Adrenal gland (tissue), 12 donors: Measurements from ENCODE around the gene EPHB1. TPM values are rescaled to one million over a fixed set of nuclear protein-coding genes. Genes with fewer than 3 reads are reported as not detected.
A peak's percentile ranks its signal among the peaks of the same experiment; 100 is the strongest.

ENCODE experiments used
- DNase-seq, 7 donors: peaks; one replicate each; pipeline ENCODE4 v3.0.0-alpha.2; 2019 to 2020
- H3K27ac ChIP-seq, 5 donors: fragments of 200-600 bp; sonication (generic) in 4 of 5; 1 replicate in 3 of 5; 2 replicates in 2 of 5; pipeline versions ENCODE4 v1.5.1 to v1.8.0; 2016 to 2020; ENCODE audit warnings: mild to moderate bottlenecking in 1 of 5
- H3K27me3 ChIP-seq: fragments of 200-600 bp; 2 replicates; pipeline ENCODE4 v1.8.0; 2021
- H3K36me3 ChIP-seq, 2 donors: fragments of 200-600 bp; replicated peaks in 1 of 2; 1 replicate in 1 of 2; 2 replicates in 1 of 2; pipeline versions ENCODE4 v1.5.1 to v1.8.0; 2018 to 2022
- H3K4me1 ChIP-seq, 2 donors: fragments of 200-600 bp; replicated peaks in 1 of 2; 1 replicate in 1 of 2; 2 replicates in 1 of 2; pipeline versions ENCODE4 v1.5.1 to v1.8.0; 2018 to 2021
- H3K4me3 ChIP-seq, 4 donors: fragments of 200-600 bp; sonication (generic) in 3 of 4; one replicate each; pipeline ENCODE4 v1.5.1; 2016 to 2018
- H3K9me3 ChIP-seq, 3 donors: fragments of 200-600 bp; sonication (generic) in 1 of 3; replicated peaks in 1 of 3; 1 replicate in 2 of 3; 2 replicates in 1 of 3; pipeline versions ENCODE4 v1.5.1 to v1.8.0; 2016 to 2021
- CTCF ChIP-seq, 6 experiments: fragments of 450-650 bp in 4 of 6; fragments of 200-600 bp in 2 of 6; sonication (generic) in 1 of 6; IDR thresholded peaks; 1 replicate in 5 of 6; 2 replicates in 1 of 6; pipeline versions ENCODE4 v1.5.1 to v1.8.0; 2016 to 2021; ENCODE audit warnings: antibody characterized with exemption in 6 of 6, mild to moderate bottlenecking in 2 of 6, moderate library complexity in 1 of 6
- POLR2A ChIP-seq, 2 donors: fragments of 450-650 bp; IDR thresholded peaks; one replicate each; pipeline ENCODE4 v1.6.1; 2017; ENCODE audit warnings: antibody characterized with exemption in 2 of 2, mild to moderate bottlenecking in 2 of 2, moderate library complexity in 1 of 2
- WGBS, 4 donors: extraction: QIAGEN DNeasy Blood & Tissue Kit in 2 of 4; methylation state at CpG; one replicate each; pipeline versions ENCODE4 v1.1.5 to v1.1.7; 2013 to 2017; 5-methylcytosine and 5-hydroxymethylcytosine counted together
- intact Hi-C, 2 donors: fragments of 100-400 bp; cut with DNase I; formaldehyde crosslinking; loops; one replicate each; pipeline versions ENCODE4 v1.14.1 to v1.15.0; 2022 to 2023
- polyA plus RNA-seq, 3 donors: library from polyadenylated mRNA; stranded (reverse); fragments of 200-250 nt in 2 of 3; fragments of 350-450 nt in 1 of 3; fragmentation: Illumina TruSeq in 1 of 3; extraction: RNeasy Lipid Tissue Mini Kit (QIAGEN cat#74804) in 1 of 3; gene quantifications; one replicate each; pipeline ENCODE4 v1.2.3, GENCODE V29; 2013 to 2014
- total RNA-seq, 9 donors: library from RNA; depleted of rRNA in 4 of 9; stranded (reverse); fragments of >200 nt in 4 of 9; fragments of 120-200 nt in 1 of 9; fragmentation: NEBNext Ultra II Directional in 1 of 9; extraction: Animal tissue kit (Norgen Biotek cat#: 25700) in 1 of 9; gene quantifications; one replicate each; pipeline versions ENCODE4 v1.1.0 to v1.2.4, GENCODE V29; 2013 to 2023
- donor health status: healthy with polysubstance abuse.
- donor health status: Bipolar disorder and iron deficiency.
- donor health status: DM: yes; HTN: yes; CAD: no.
- donor health status: DM: no; HTN: no; CAD: no.
- donor health status: DM: no; HTN: no; CAD: no.
- donor health status: DM: yes; HTN: yes; CAD: no.

Gene EPHB1
- total and polyA plus RNA-seq, 12 donors: 0.10 to 3.4 (median 0.98) TPM

- intact Hi-C loops: no loop called here
- no peak for DNase-seq
- no peaks in the 10 kb centered on the region for H3K9me3 ChIP-seq
- no peaks in the 10 kb centered on the region for H3K27me3 ChIP-seq
- H3K4me1 ChIP-seq: no peaks in the 10 kb centered on the region
- H3K36me3 ChIP-seq: no peaks in the 10 kb centered on the region
- no peak overlapping the region for H3K27ac ChIP-seq
- TF ChIP-seq CTCF (IDR thresholded peaks at IDR 0.05) (no peak), POLR2A (IDR thresholded peaks at IDR 0.05) (no peak)
- whole genome bisulfite sequencing, 4 donors: 71 to 86% (median 80%) methylated on average over 1 of the region's 1 CpG
- H3K4me3 ChIP-seq: no peak overlapping the region
These were observed 13.8 kb downstream of the EPHB1 start for GRCh38 chr3:134808835-134809234.

DNA sequence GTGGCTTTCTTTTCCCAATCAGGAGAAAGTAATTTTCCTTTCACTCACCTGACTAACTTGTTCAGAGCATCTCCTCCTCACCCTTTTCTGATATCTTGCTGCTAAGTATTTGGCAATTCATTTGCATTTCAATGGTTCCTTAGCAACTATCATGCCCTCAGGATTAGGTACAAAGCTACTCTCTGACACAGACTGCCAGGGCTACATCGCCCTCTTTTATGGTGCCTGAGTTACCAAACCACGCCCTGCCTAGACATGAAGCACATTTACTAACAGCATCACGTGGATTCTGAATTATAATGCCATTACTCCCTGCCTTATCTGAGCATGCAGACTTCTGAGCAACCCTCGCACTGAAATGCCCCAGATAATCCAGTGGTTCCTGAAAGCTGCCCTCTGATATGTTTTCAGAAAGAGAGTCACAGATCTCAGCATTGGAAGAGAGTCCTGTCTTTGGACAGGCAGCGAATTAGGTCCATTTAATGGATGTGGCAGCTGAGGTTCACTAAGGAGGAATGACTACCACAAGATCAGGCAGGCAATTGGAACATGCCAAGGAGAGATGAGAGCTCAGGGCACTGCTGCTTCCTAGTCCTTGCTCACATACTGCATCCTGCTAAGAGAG, 14.5 kb downstream of the EPHB1 start:
- Histone ChIP-seq H3K4me3 (no peak overlapping the region), H3K27me3 (no peaks in the 10 kb centered on the region), H3K27ac (no peak overlapping the region), H3K9me3 (no peaks in the 10 kb centered on the region), H3K4me1 (no peaks in the 10 kb centered on the region), H3K36me3 (no peaks in the 10 kb centered on the region)
- DNase-seq: no peak
- WGBS, 4 donors: 57 to 83% (median 65%) methylated on average over 5 of the region's 5 CpGs
- TF ChIP-seq POLR2A (IDR thresholded peaks at IDR 0.05) (no peak), CTCF (IDR thresholded peaks at IDR 0.05) (no peak)
- intact Hi-C loops: no loop called here

DNA sequence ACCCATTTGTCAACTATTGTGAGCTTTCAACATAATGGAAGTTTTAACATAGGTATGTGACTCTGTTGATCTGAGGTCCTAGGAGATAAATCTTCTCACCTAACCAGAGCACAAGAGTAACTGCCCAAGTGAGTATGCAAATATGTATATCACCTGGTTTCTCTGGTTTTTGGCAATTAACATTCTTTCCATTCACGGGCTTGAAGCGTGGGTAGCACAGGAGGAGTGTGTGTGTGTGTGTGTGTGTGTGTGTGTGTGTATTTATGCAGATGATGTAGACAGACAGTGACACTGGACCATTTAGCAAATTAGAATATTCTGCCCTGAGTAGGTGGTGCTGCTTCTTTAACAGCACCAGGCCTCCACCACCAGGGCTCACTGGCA, 15.0 kb downstream of the EPHB1 start:
- DNase-seq: peak in 1 of 7 donors; percentile 21
- TF ChIP-seq CTCF (IDR thresholded peaks at IDR 0.05) (no peak), POLR2A (IDR thresholded peaks at IDR 0.05) (no peak)
- no peaks in the 10 kb centered on the region for H3K9me3 ChIP-seq
- no peak overlapping the region for H3K27ac ChIP-seq
- no peak overlapping the region for H3K4me3 ChIP-seq
- no peaks in the 10 kb centered on the region for H3K27me3 ChIP-seq
- no peaks in the 10 kb centered on the region for H3K36me3 ChIP-seq
- 56 to 67% (median 60%) methylated on average over 2 of the region's 2 CpGs for WGBS, 4 donors
- intact Hi-C loops: no loop called here
- no peaks in the 10 kb centered on the region for H3K4me1 ChIP-seq

- 43 to 71% (median 60%) methylated on average over 1 to 2 of the region's 2 CpGs for WGBS, 4 donors
- Histone ChIP-seq H3K9me3 (no peaks in the 10 kb centered on the region), H3K4me3 (no peak overlapping the region), H3K36me3 (no peaks in the 10 kb centered on the region), H3K27ac (no peak overlapping the region), H3K4me1 (no peaks in the 10 kb centered on the region), H3K27me3 (no peaks in the 10 kb centered on the region)
- DNase-seq: peak in 1 of 7 donors; percentile 4
- intact Hi-C loops: no loop called here
- TF ChIP-seq CTCF (IDR thresholded peaks at IDR 0.05): no peak
- no peak for TF ChIP-seq POLR2A (IDR thresholded peaks at IDR 0.05)
These were observed 15.8 kb downstream of the EPHB1 start for GRCh38 chr3:134810850-134811249.
